Measurements from ENCODE around the gene NUMBL. TPM values are rescaled to one million over a fixed set of nuclear protein-coding genes. Genes with fewer than 3 reads are reported as not detected.

Gene NUMBL
- total RNA-seq, 1 donor from 2014 or later = 48.4 TPM

DNA sequence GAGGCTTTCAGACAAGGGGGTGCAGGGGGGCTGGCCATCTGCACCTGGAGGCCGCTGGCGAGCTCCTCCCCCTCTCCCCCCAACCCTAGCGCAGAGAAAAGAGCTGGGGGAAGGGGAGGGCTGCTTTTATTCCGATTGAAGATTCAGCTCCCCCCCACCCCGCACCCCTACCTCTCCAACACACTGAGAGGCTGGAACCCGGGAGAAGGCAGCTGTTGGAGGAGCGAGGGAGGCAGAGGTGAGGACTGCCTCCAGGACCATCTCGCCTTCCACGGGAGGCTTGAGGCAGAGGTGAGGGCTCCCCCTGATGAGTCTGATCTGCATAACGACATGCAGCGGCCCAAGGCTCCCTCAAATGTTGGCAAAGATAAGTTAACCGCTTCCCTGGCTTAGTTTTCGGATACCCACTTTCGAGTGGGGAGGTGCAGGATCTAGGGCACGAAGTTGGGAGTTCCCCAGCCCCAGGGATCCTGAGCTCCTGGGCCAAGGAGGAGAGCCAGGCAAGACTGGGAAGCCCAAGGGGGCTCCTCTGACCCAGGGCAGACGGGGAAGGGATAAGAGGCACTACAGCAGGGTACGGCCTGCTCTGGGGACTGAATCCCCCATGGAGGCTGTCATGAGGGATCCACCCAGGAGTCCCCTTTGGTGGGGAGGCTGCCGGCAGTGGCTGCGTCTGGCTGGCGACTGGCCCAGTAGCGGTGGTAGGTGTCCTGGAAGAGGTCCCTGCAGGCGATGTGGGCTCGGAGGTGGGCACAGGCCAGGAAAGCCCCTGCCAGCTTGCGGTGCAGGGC is 1.2 kb upstream of the NUMBL start:
- no peak for DNase-seq (ENCODE audit: extremely low read depth, low read depth, low spot score)

DNA sequence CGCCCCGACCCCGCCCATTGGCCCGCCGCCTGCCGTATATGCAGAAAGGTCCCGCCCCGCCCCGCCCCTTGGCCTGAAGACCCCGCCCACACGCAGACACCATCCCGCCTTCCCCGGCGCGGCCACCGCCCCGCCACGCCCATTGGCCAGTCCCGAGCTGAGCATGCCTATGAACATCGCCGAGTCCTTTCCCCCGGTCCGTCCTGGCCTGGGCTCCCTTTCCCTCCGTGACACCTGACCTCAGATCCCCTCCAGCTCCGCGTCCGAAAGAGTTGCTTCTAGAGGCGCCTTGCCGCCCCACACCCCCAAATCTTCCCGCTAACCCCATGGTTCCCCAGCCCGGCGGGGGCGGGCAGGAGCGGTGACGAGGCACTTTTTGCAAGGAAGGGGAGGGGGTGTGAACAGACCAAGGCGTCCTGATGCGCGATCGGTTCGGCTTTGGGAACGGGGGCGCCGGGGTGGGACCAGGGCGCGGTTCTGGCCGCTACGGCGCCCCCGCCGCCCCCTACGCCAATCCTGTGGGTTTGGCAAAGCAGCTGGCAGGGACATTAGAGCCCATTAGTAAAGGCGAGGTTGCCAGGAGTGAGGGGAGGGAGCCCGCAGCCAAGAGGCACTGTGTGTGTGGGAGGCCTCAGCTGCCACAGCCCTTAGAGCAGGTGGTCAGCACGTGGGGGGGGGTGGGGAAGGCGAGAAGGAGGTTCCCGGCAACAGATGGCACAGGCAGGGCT is 406 bp upstream of the NUMBL start:
- no peak for DNase-seq (ENCODE audit: extremely low read depth, low read depth, low spot score)

DNA sequence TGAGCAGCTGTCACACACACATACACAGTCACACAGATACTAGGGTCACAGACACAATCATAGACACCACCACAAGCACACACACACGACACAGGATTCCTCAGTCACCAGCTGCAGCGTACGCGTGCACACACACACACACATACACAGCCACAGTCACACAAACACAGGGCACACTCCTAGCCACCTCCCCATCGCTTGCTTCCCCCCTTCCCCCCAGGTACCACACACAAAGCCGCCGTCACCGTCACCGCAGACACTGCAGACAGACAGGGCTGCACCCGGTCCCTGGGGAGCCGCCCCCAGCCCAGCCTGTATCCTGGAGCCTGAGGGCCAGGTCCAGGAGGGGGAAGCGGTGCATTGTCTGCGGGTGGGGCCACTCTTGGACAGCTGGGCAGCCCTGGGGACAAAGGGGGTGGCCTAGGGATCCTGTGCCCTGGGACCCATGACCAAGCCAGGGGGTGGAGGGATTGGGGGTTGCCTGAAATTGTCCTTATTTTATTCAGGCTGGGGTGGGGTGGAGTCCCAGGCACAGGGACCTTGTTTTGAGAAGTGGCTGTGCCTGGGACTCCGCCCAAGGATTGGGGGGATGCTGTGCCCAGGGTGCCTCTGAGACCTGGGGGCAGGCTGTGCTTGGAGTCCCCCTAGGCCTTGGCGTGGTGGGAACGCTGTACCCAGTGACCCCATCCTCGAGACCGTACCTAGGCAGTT is 957 bp downstream of the NUMBL start:
- no peak for DNase-seq (ENCODE audit: extremely low read depth, low read depth, low spot score)

DNA sequence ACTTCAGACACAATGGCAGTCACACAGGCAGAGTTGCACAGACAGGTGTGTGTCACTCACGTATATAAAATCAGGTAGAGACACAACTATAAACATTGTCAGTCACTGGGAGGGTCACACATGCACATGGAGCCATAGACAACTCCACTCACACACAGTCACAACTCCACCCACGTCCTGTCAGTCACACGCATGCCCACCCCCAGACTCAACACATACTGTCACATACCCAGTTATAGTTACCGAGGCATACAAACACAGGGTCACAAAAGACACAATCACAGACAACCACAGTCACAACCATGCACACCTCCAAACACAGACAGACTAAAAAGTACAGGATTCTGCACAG is 1.5 kb downstream of the NUMBL start:
- DNase-seq (ENCODE audit: extremely low read depth, low read depth, low spot score) = no peak

DNA sequence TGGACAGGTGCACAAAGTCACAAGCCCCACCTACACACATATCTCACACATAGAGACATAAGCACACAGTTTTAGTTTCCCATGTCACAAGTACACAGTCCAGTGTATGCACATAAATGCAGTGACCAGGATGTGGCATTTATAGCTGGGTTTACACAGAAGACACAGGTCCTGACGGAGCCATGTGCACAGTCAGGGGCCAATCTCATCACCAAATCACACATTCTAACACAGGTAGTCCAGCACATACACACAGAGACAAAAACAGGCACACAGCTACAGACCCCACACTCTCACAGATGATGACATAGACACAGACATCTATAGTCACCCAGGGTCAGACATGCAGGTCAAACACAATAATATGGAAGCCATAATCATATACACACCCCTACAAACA is 2.1 kb downstream of the NUMBL start:
- no peak for DNase-seq (ENCODE audit: extremely low read depth, low read depth, low spot score)

DNA sequence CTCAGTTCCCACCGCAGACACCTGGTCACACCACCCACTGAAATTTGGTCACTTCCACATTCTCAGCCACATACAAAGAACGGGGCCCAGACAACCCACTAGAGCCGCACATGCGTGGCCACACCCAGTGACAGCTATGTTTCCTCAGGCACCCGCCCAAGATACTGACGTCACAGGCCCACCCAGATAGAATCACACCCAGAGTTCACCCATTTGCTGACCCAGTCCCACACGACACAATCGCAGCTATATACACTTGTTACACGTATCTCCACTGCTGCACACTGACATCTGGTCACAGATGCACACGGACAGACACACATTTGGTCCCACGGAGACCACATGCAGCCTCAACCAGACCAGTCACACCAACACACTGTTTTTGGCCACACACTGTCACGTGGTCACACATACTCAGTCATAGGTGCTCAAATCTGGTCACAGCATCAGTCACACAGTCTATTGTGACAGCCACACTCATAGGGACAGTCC is 2.9 kb downstream of the NUMBL start:
- no peak for DNase-seq (ENCODE audit: extremely low read depth, low read depth, low spot score)

DNA sequence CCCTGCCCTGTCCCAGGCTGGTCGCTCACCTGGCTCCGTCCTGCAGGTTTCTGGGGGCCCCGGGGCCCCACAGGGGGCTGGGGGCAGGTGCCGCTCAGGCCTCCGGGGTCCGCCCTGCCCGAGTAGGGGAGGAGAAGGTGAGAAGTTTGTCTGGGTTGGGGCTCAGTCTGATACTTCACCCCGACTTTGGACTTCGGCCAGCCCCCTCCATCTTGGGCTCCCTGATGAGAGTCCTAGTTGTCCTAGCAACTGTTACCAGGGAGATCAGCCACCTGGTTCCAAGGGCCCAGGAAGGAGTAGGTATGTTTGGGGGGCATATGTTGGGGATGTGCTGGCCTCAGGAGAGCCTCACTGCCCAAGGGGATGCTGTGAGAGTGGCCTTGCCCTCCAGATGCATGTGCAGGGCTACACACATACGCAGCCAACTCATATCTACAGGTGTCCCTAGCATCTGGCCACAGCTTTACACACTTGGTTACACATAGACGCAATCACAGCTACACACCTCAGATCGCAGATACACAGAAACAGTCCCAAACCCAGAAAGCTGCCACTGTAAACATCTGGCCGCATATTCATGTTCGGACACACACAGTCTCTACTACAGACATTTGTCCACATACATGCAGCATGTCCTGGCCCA is 3.4 kb downstream of the NUMBL start:
- DNase-seq (ENCODE audit: extremely low read depth, low read depth, low spot score) = no peak

DNA sequence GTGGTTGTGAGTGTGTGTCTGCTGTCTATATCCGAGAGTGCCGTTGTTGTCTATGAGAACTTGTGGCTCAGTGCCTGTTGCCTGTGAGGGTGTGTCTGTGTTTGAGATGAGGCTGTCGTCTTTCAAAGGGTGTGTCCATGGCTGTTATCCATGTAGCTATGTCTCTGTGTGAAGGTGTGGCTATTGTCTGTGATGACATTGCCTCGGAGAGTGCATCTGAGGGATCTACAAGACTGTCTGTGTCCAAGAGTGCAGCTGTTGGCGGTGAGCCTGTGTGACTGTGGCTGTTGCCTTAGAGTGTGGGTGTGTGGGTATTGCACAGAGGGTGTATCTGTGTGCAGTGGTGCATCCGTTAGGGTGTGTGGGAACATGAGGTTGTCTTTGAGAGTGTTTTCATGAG is 4.9 kb downstream of the NUMBL start:
- DNase-seq (ENCODE audit: extremely low read depth, low read depth, low spot score) = no peak

DNA sequence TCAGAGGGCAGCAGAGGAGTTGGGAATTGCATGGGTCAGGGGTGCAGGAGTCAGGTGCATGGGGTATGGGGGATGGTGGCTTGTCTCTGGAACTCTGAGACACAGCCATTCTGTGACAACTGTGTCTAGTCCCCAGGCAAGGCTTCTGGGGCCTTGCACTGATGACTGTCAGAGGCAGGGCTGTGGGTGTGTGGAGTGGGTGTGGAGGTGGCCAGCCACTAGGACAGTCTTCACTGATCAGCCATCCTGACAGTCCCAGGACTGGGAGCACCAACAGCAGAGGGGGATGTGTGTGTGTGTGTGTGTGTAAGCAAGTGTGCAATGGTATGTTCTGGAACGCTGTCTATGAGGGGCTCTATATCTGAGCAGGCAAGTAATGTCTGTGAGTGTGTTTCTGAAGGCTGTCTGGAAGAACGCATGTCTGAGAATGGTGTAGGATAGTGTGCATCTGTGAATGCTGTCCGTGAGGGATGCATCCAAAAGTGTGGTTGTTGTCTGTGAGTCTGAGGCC is 5.4 kb downstream of the NUMBL start:
- no peak for DNase-seq (ENCODE audit: extremely low read depth, low read depth, low spot score)

DNA sequence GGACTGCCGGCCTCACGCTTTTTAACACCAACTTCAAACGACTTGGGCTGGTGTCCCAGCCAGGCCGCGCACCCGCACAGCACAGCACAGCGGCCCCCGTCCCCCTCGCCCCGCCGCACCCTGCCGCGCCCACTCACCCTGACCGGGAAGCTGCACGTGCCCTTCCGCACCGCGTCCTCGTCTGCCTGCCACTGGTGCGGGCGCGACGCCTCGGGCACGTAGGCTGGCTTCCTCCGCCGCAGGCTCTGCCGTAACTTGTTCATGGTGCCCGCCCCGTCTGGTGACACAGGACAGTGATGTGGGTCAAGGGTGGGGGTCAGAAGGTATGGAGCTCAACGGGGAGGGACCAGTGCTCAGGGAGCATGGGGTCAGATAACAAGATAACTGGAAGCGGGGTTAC is 6.2 kb downstream of the NUMBL start:
- no peak for DNase-seq (ENCODE audit: extremely low read depth, low read depth, low spot score)

DNA sequence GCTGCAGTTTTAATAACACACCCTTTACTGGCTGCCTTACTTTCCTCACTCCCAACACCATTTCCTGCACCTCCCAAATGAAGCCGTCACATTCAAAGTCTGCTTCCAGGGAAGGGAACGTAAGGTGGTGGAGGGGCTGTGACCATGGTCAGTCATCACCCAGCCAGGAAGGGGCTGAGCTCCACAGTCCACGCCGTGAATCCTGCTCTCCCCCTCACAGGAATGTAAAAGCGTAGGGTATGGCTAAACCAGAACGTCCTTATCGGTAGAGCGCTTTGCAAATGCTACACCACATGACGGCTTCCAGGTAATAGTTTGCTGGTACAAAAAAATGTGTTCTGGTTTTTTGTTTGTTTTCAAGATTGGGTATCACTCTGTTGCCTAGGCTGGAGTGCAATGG is 7.0 kb downstream of the NUMBL start:
- DNase-seq (ENCODE audit: extremely low read depth, low read depth, low spot score) = no peak

DNA sequence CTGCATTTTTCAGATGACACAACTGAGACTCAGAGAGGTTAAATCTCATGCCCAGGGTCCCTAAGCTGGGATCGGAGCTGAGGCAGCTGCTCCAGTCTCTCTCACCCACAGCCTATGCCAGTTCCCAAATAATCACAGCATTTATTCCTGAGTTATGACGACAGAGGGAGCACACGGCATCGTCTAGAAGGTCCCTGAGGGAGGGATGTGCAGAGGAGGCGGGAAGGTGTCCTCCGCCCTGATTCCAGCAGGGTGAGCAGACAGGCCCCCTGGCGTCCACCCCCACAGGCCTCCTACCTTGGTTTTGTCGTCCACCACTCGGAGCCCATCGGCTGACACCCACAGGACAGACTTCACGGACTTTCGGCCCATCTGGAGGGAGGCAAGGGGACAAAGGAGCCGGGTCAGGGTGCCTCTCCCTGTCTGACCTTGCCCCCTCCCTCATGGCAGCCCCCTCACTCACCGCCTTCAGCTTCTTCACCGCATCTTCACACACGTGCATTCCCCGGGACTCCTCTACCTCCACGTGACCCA is 8.0 kb downstream of the NUMBL start:
- no peak for DNase-seq (ENCODE audit: extremely low read depth, low read depth, low spot score)

DNA sequence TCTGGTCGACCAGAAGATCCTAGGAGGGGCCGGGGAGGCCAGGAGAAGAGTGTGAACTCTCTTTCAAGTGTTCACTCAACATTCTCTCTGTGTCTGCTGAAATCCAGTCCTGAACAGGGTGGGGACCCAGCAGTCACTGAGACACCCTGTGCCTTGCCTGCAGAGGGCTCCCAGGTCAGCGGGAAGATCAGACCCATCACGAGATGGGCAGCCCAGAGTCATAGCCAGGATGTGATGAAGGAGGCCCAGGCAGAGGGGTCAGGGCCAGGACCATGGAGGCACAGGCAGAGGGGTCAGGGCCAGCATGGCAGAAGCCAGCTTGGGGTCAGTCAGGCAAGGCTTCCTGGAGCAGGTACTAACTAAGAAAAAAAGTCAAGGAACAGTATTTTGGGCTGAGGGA is 9.4 kb downstream of the NUMBL start:
- DNase-seq (ENCODE audit: extremely low read depth, low read depth, low spot score) = no peak

DNA sequence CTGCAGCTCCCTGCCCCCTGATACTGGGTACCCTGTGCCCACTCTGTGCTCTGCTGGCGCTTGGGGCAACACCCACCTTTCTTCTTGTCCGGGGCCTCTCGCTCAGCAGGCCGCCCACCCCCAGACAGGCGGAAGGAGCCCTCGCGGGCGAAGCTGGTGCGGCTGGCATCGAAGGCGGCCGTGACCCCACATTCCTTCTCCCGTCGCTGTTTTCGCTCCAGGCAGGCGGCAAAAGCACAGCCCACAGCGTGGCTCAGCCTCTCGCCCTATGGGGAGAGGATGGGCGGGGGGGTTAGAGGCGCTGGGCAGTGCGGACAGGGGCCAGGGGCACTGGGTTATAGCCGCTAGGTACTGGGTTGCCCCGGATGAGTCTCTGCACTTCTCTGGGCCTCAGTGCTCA is 13.3 kb downstream of the NUMBL start:
- DNase-seq (ENCODE audit: extremely low read depth, low read depth, low spot score) = no peak

DNA sequence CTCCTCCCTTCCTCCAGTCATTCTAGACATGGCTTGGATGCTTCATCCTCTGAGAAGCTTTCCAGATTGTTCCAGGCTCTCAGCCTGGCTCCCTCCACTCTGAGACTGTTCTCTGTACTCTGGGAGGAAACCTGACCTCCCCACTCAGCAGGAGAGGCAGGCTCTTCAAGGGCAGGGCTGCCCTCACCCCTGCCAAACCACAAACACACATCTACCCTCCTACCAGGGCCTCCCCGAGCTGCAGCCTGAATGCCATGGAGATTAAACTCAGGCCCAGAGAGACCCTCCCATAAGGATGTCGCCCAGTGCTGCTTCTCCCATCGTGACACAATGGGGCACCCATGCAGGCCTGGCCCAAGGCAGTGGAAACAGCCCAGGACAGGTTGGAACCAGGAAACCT is 16.2 kb downstream of the NUMBL start:
- DNase-seq (ENCODE audit: extremely low read depth, low read depth, low spot score) = no peak

DNA sequence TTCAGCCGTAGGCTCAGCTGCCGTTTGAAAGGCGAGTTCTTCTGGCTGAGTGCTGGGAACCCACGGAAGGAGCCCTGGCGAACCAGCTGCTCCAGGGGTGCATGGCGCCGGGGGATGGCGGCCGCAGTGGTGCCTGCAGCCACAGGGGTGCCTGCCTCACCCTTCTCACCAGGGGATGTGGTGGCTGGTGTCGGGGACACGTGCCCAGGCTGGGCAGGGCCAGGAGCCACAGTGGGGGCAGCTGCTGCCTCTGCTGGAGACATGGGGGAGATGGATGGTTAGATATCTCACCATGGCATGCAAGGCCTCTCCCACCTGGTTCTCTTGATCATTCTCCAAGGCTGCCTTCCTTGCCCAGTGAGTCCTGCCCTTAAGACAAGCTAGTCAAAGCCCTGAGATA is 17.1 kb downstream of the NUMBL start:
- DNase-seq (ENCODE audit: extremely low read depth, low read depth, low spot score) = no peak

DNA sequence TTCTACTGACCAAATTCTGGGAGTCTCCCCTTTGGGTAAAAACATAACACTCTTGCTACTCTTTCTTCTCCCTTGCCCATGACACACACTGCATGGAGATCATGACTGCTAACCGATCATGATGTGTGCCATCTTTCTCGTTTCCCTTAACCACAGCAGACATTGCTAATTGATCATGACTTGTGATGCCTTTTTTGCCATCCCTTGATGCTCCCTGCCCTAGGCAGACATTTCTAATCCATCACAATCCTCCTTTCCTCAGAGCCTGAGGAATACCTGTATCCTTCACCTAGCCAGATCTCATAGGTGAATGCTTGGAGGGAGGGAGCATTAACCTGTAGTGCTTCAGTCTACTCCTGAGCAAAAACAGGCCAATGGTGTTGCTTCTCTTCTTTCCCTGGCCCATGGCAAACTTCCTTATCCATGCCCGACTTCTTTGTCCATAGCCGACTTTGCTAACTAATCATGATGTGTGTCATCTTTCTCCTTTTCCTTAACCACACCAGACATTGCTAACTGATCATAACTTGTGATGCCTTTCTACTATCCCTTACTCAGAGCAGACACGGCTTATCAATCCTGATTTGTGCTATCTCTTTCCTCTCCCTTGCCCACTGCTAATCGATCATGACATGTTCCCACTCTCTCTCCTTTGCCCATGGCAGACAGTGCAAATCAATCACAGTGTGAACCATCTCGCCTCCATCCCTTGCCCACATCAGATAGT is 17.7 kb downstream of the NUMBL start:
- no peak for DNase-seq (ENCODE audit: extremely low read depth, low read depth, low spot score)

DNA sequence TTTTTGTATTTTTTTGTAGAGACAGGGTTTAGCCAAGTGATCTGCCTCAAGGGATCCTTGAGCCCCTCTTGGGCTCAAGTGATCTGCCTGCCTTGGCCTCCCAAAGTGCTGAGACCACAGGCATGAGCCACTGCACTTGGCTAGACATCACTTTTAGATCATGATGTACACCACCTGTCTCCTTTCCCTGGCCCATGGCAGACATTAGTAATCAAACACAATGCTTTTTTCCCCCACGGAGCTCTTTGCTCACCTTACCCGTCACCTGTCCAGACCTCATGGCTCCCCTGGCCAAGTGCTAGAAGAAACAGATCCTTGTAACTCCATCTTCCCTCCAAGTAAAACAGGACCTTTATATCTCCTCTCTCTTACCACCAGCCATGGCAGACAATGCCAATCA is 18.4 kb downstream of the NUMBL start:
- DNase-seq (ENCODE audit: extremely low read depth, low read depth, low spot score) = no peak

DNA sequence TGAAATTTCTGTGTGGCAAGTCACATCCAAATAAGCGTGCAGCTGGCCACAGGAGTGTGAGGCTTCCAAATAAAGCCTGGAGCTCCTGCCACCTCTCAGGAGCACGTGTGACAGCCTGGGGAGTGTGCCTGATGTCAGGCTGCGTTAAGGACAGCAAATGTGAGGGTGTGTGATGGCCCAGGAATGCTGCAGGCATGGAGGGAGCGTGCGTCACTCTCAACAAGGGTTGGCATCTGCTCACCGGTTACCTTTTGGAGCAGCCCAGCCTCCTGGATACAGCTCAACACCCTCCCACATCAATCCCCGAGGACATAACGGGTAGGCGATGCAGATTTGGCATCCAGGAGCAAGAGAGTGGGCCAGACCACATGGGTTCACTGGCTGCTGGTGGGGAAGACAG is 19.0 kb downstream of the NUMBL start:
- DNase-seq (ENCODE audit: extremely low read depth, low read depth, low spot score) = no peak

DNA sequence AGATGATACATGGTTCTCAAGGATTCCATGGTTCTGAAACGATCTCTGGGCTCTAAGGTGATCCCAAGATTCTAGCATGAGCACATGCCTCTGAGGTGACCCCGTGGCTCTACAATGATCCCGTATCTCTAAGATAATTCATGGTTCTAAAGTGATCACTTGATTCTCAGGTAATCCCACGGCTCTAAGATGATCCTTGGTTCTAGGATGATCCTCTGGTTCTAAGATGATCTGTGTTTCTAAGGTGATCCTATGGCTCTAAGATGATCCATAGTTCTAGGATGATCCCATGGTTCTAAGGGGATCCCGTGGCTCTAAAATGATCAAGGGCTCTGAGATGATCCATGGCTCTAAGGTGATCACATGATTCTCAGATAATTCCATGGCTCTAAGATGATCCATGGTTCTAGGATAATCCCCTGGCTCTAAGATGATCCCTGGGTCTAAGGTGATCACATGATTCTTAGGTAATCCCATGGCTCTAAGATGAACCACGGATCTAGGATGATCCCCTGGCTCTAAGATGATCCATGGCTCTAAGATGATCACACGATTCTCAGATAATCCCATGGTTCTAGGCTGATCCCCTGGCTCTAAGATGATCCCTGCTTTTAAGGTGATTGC is 21.3 kb downstream of the NUMBL start:
- DNase-seq (ENCODE audit: extremely low read depth, low read depth, low spot score) = no peak

All from glomerular endothelial cell (primary cell).